Measurements from ENCODE around the gene MFNG. TPM values are rescaled to one million over a fixed set of nuclear protein-coding genes. Genes with fewer than 3 reads are reported as not detected.

MFNG gene
- total RNA-seq, 2 donors from 2014 or later: 9.9 to 19.5 TPM

GRCh38 chr22:37492428-37493344 is 6.5 kb upstream of the MFNG start:
- H3K4me1 ChIP-seq: peaks cover 0 to 7% of the 10 kb centered on the region in 2 donors
- H3K36me3 ChIP-seq: no peaks in the 10 kb centered on the region
- no peak overlapping the region for H3K27ac ChIP-seq
- H3K4me3 ChIP-seq: no peak overlapping the region
- no peaks in the 10 kb centered on the region for H3K9me3 ChIP-seq
- no peak for DNase-seq (ENCODE audit: low spot score)
- TF ChIP-seq CTCF (IDR thresholded peaks at IDR 0.05): no peak
- H3K27me3 ChIP-seq: no peaks in the 10 kb centered on the region

- Histone ChIP-seq H3K27ac (no peak overlapping the region), H3K4me3 (no peak overlapping the region), H3K36me3 (no peaks in the 10 kb centered on the region), H3K4me1 (peaks cover 0 to 6% of the 10 kb centered on the region in 2 donors), H3K27me3 (no peaks in the 10 kb centered on the region), H3K9me3 (no peaks in the 10 kb centered on the region)
- no peak for TF ChIP-seq CTCF (IDR thresholded peaks at IDR 0.05)
- DNase-seq (ENCODE audit: low spot score): no peak
Observed at GRCh38 chr22:37491559-37492427, 5.6 kb upstream of the MFNG start.

GRCh38 chr22:37491106-37491505 is 4.9 kb upstream of the MFNG start:
- no peak for DNase-seq (ENCODE audit: low spot score)
- Histone ChIP-seq H3K9me3 (no peaks in the 10 kb centered on the region), H3K27ac (no peak overlapping the region), H3K36me3 (no peaks in the 10 kb centered on the region), H3K4me3 (no peak overlapping the region), H3K4me1 (peaks cover 0 to 11% of the 10 kb centered on the region in 2 donors), H3K27me3 (no peaks in the 10 kb centered on the region)
- no peak for TF ChIP-seq CTCF (IDR thresholded peaks at IDR 0.05)

GRCh38 chr22:37489983-37490382 is 3.8 kb upstream of the MFNG start:
- Histone ChIP-seq H3K4me1 (peaks cover 0 to 14% of the 10 kb centered on the region in 2 donors), H3K4me3 (no peak overlapping the region), H3K27me3 (no peaks in the 10 kb centered on the region), H3K9me3 (no peaks in the 10 kb centered on the region), H3K36me3 (no peaks in the 10 kb centered on the region), H3K27ac (no peak overlapping the region)
- no peak for DNase-seq (ENCODE audit: low spot score)
- no peak for TF ChIP-seq CTCF (IDR thresholded peaks at IDR 0.05)

- no peaks in the 10 kb centered on the region for H3K27me3 ChIP-seq
- H3K4me3 ChIP-seq: no peak overlapping the region
- DNase-seq (ENCODE audit: low spot score): no peak
- peaks cover 0 to 28% of the 10 kb centered on the region in 2 donors for H3K4me1 ChIP-seq
- no peaks in the 10 kb centered on the region for H3K36me3 ChIP-seq
- H3K9me3 ChIP-seq: no peaks in the 10 kb centered on the region
- TF ChIP-seq CTCF (IDR thresholded peaks at IDR 0.05): no peak
- no peak overlapping the region for H3K27ac ChIP-seq
Observed at GRCh38 chr22:37488337-37489135, 2.4 kb upstream of the MFNG start.
